ENCODE measurements around the gene TACC2. TPM values are rescaled to one million over a fixed set of nuclear protein-coding genes. Genes with fewer than 3 reads are reported as not detected.
"Not testable (repeated sequence)": the region's sequence is repeated elsewhere in the genome, so short reads cannot be mapped to it uniquely, and the experiment has no call there.

TACC2 gene
- total RNA-seq, 3 donors from 2014 or later = 26.1 to 30.5 (median 28.5) TPM

- H3K4me3 ChIP-seq = no peak overlapping the region
- no peak for DNase-seq (ENCODE audit: low spot score in 2 of 2)
- no peaks in the 10 kb centered on the region for H3K9me3 ChIP-seq
- no peaks in the 10 kb centered on the region for H3K36me3 ChIP-seq
- H3K27ac ChIP-seq = no peak overlapping the region
- TF ChIP-seq POLR2A (IDR thresholded peaks at IDR 0.05) = no peak
- no peak for TF ChIP-seq POLR2AphosphoS5 (IDR thresholded peaks at IDR 0.05)
- no peak for TF ChIP-seq CTCF (IDR thresholded peaks at IDR 0.05)
- intact Hi-C loops (cut with DNase I; ENCODE audit: low total_unique reads) = no loop called here
- H3K27me3 ChIP-seq = no peaks in the 10 kb centered on the region
- H3K4me1 ChIP-seq = no peaks in the 10 kb centered on the region
Measured at GRCh38 chr10:121956111-121957061, 32.6 kb upstream of the TACC2 start.

GRCh38 chr10:121959671-121960070, 29.3 kb upstream of the TACC2 start:
- DNase-seq (ENCODE audit: low spot score in 2 of 2) = no peak
- Histone ChIP-seq H3K27me3 (no peaks in the 10 kb centered on the region), H3K9me3 (no peaks in the 10 kb centered on the region), H3K27ac (no peak overlapping the region), H3K4me3 (no peak overlapping the region), H3K4me1 (no peaks in the 10 kb centered on the region), H3K36me3 (no peaks in the 10 kb centered on the region)
- TF ChIP-seq CTCF (IDR thresholded peaks at IDR 0.05) (no peak), POLR2AphosphoS5 (IDR thresholded peaks at IDR 0.05) (no peak), POLR2A (IDR thresholded peaks at IDR 0.05) (no peak)
- intact Hi-C loops (cut with DNase I; ENCODE audit: low total_unique reads) = no loop called here

GRCh38 chr10:121961456-121961855, 27.5 kb upstream of the TACC2 start:
- intact Hi-C loops (cut with DNase I; ENCODE audit: low total_unique reads) = no loop called here
- H3K4me1 ChIP-seq = no peaks in the 10 kb centered on the region
- no peak for DNase-seq (ENCODE audit: low spot score in 2 of 2)
- H3K36me3 ChIP-seq = no peaks in the 10 kb centered on the region
- H3K27me3 ChIP-seq = no peaks in the 10 kb centered on the region
- TF ChIP-seq CTCF (IDR thresholded peaks at IDR 0.05) = no peak
- no peak for TF ChIP-seq POLR2AphosphoS5 (IDR thresholded peaks at IDR 0.05)
- TF ChIP-seq POLR2A (IDR thresholded peaks at IDR 0.05) = no peak
- H3K9me3 ChIP-seq = no peaks in the 10 kb centered on the region
- H3K27ac ChIP-seq = no peak overlapping the region
- H3K4me3 ChIP-seq = no peak overlapping the region

- no peaks in the 10 kb centered on the region for H3K36me3 ChIP-seq
- no peak for DNase-seq (ENCODE audit: low spot score in 2 of 2)
- H3K4me3 ChIP-seq = no peak overlapping the region
- intact Hi-C loops (cut with DNase I; ENCODE audit: low total_unique reads) = no loop called here
- H3K9me3 ChIP-seq = no peaks in the 10 kb centered on the region
- TF ChIP-seq CTCF (IDR thresholded peaks at IDR 0.05) (no peak), POLR2A (IDR thresholded peaks at IDR 0.05) (no peak), POLR2AphosphoS5 (IDR thresholded peaks at IDR 0.05) (no peak)
- no peaks in the 10 kb centered on the region for H3K27me3 ChIP-seq
- H3K27ac ChIP-seq = no peak overlapping the region
- no peaks in the 10 kb centered on the region for H3K4me1 ChIP-seq
Measured at GRCh38 chr10:121965996-121966395, 23.0 kb upstream of the TACC2 start.

GRCh38 chr10:121969086-121969485, 19.9 kb upstream of the TACC2 start:
- H3K27ac ChIP-seq; H3K36me3 ChIP-seq; DNase-seq (ENCODE audit: low spot score in 2 of 2); H3K9me3 ChIP-seq; H3K4me3 ChIP-seq; intact Hi-C loops (cut with DNase I; ENCODE audit: low total_unique reads); H3K27me3 ChIP-seq: not testable (repeated sequence)
- peaks cover 8 to 13% of the 10 kb centered on the region in 2 donors for H3K4me1 ChIP-seq
